ENCODE data around the gene CNOT6L. TPM values are rescaled to one million over a fixed set of nuclear protein-coding genes. Genes with fewer than 3 reads are reported as not detected.
A peak's percentile ranks its signal among the peaks of the same experiment; 100 is the strongest.

Gene CNOT6L
- total and polyA plus RNA-seq, 5 experiments from 2014 or later: 58.3 to 231 (median 61.5) TPM

GRCh38 chr4:77819843-77820648 lies 878 bp upstream of the CNOT6L start:
- Mint-ChIP-seq H3K27me3 (peaks cover 0 to 3% (median 0%) of the 10 kb centered on the region in 5 donors), H3K36me3 (peaks cover 3 to 21% (median 5%) of the 10 kb centered on the region in 3 donors), H3K9me3 (peaks cover 0 to 6% (median 0%) of the 10 kb centered on the region in 9 donors), H3K4me3 (peak overlapping the region; percentile 83 to 98 (median 97)), H3K27ac (peak overlapping the region; percentile 92 to 100 (median 99)), H3K4me1 (peaks cover 34 to 63% (median 60%) of the 10 kb centered on the region in 4 donors)
- POLR2A ChIA-PET: interaction anchor here (0.6 to 14.8 kb wide), 21 partner anchors 9 to 1829 kb away, joined by 3 to 876 read pairs (median 4); partner anchors contain the start of genes MRPL1 and SDAD1
- ATAC-seq (peak; percentile 68 to 74), DNase-seq (peak; percentile 91 to 98 (median 96))

DNA sequence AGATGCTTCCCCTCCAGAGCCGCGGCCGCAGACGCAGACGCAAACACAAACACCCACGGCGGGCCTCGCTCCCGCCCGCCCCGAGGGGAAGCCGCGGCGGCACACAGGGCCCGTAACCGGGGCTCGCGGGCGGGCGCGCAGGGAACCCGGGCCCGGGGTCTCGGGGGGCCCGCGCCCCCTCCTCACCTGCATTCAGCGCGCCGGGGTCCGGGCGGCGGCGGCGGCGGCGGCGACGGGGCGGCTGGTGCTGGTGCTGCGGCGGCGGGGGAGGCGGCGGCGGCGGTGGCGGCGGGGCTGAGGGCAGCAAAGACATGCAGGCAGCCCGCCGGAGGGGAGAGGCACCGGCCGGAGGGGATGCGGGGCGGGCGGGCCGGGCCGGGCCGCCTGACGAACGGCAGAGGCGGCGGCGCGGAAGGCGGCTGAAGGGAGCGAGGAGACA lies 255 bp upstream of the CNOT6L start:
- Mint-ChIP-seq H3K4me3 (peak overlapping the region; percentile 96 to 100 (median 99)), H3K9me3 (peaks cover 0 to 6% (median 0%) of the 10 kb centered on the region in 9 donors), H3K27ac (peak overlapping the region; percentile 96 to 100 (median 100)), H3K36me3 (peaks cover 3 to 21% (median 5%) of the 10 kb centered on the region in 3 donors), H3K4me1 (peaks cover 34 to 65% (median 62%) of the 10 kb centered on the region in 4 donors), H3K27me3 (peaks cover 0 to 3% (median 0%) of the 10 kb centered on the region in 5 donors)
- ATAC-seq: peak; percentile 46 to 51
- POLR2A ChIA-PET: interaction anchor here (0.6 to 14.8 kb wide), 15 partner anchors 8 to 1829 kb away, joined by 3 to 876 read pairs (median 7); partner anchors contain the start of genes MRPL1 and SDAD1
- peak in 4 of 10 donors; percentile 86 to 92 (median 86) for DNase-seq

DNA sequence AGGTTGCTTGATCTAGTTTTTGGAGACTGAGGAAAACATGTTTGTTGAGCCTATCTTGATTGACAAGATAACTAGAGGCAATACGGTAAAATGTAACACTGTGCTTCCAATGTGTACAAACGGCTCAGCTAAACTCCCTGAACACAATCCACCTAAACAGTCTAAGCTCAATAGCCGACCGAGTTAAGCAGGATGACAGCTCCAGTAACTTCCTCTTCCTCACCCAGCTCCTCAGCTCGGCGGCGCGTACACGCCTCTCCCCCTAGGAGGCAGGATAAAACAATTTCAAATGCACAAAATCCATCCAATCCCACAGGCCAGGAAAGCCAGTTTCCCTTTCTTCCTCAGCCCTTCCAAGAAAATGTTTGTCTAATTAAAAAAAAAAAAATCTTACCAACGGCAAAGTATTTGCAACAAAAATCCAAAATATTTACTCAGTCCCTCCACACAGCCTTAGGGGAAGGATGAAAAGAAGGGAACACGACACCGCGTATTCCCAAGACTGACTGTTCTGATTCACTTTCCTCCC lies 1.0 kb downstream of the CNOT6L start:
- H3K4me1 Mint-ChIP-seq: peaks cover 42 to 76% (median 71%) of the 10 kb centered on the region in 4 donors
- H3K27ac Mint-ChIP-seq: peak overlapping the region; percentile 95 to 99 (median 98)
- DNase-seq: peak; percentile 20 to 65 (median 43)
- peaks cover 0 to 6% (median 0%) of the 10 kb centered on the region in 9 donors for H3K9me3 Mint-ChIP-seq
- H3K4me3 Mint-ChIP-seq: peak overlapping the region; percentile 92 to 99 (median 98)
- H3K36me3 Mint-ChIP-seq: peaks cover 5 to 21% (median 5%) of the 10 kb centered on the region in 3 donors
- no peak for ATAC-seq
- H3K27me3 Mint-ChIP-seq: peaks cover 0 to 3% (median 0%) of the 10 kb centered on the region in 5 donors
- POLR2A ChIA-PET: interaction anchor here (0.6 to 14.8 kb wide), 9 partner anchors 9 to 668 kb away, joined by 3 to 876 read pairs (median 5); partner anchors contain the start of gene MRPL1

DNA sequence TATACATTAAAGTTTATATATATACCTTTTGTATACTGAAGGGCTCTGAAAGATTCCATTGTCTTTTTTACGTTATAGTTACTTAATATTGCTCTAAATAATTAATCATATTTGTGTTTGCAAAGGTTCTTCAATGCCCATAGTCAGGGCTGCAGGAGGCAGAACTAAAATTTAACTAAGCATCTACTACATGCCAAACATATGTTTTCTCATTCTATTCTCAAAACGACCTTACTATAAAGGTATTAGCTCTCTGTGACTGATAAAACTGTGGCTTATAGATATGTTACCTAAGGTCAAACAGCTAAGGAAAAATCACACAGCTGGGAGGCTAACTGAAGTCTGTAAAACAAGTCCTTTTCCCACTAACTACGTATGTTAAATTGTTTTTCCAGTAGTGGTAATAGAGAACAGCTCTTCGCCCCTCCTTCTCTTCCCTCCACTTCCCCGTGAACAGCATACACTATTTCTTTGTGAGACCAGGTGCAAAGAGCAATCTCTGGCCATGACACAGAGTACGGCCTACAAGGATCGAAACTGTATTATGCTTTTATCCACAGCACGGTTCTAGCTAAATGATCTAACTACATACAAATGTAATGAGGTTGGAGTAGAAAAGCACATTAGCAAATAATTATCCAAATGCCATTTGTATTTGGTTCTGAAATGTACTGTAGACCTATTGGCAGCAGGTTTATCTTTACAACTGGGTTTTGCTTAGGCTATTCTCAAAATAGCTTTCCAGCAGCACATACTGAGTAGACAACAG lies 1.7 kb downstream of the CNOT6L start:
- peak overlapping the region; percentile 92 to 99 (median 98) for H3K4me3 Mint-ChIP-seq
- H3K4me1 Mint-ChIP-seq: peaks cover 42 to 82% (median 71%) of the 10 kb centered on the region in 4 donors
- peaks cover 0 to 6% (median 0%) of the 10 kb centered on the region in 9 donors for H3K9me3 Mint-ChIP-seq
- H3K27me3 Mint-ChIP-seq: peaks cover 0 to 3% (median 0%) of the 10 kb centered on the region in 5 donors
- DNase-seq (peak in 1 of 10 donors; percentile 28), ATAC-seq (no peak)
- peaks cover 5 to 21% (median 8%) of the 10 kb centered on the region in 3 donors for H3K36me3 Mint-ChIP-seq
- POLR2A ChIA-PET: interaction anchor here (0.6 to 14.8 kb wide), 7 partner anchors 12 to 96 kb away, joined by 3 to 876 read pairs (median 5); partner anchors contain the start of gene MRPL1
- H3K27ac Mint-ChIP-seq: peak overlapping the region; percentile 95 to 99 (median 98)

- Mint-ChIP-seq H3K27ac (peak overlapping the region in 7 of 10 donors; percentile 15 to 96 (median 58)), H3K4me1 (peaks cover 42 to 78% (median 70%) of the 10 kb centered on the region in 4 donors), H3K27me3 (peaks cover 0 to 3% (median 0%) of the 10 kb centered on the region in 5 donors), H3K36me3 (peaks cover 5 to 27% (median 13%) of the 10 kb centered on the region in 3 donors), H3K9me3 (peaks cover 0 to 6% (median 0%) of the 10 kb centered on the region in 9 donors), H3K4me3 (peak overlapping the region; percentile 41 to 98 (median 68))
- ATAC-seq (no peak), DNase-seq (no peak)
- POLR2A ChIA-PET: interaction anchor here (1.2 to 14.8 kb wide), 2 partner anchors 11 to 42 kb away, joined by 3 to 876 read pairs; partner anchors contain the start of gene MRPL1
Measured at GRCh38 chr4:77816546-77816945, 2.6 kb downstream of the CNOT6L start.

DNA sequence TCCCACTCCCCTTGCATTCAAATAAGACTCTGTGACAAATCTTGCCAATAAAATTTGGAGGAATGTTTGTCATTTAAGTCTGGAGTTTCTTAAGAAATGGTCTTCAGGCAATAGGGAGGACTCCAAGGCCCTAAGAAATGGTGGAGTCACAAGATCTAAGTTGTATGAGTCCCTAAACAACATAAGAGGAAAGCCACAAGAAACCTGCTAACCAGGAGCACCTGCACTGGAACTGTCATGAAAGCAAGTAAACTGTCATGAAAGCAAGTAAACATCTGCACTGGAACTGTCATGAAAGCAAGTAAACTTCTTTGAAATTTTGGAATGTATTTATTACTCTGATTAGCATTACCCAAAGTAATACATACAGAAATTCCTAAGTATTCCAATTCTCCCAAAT lies 3.5 kb downstream of the CNOT6L start:
- no peak for ATAC-seq

DNA sequence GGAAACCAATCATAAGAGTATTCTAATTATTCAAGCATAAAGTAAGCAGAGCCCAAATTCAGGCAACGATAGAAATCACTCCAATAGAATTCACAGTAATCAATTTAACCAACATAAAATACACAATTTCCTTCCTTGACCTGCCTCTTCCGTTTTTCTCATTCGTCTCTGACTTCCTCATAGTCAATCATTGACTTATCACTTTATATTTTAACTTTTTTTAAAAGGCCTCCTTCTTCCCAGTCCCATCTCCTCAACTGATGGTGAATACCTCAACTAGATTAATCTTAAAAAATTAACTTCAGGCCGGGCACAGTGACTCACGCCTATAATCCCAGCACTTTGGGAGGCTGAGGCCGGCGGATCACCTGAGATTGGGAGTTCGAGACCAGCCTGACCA lies 13.3 kb downstream of the CNOT6L start:
- Mint-ChIP-seq H3K9me3 (no peaks in the 10 kb centered on the region), H3K4me3 (peak overlapping the region; percentile 33 to 81 (median 52)), H3K27me3 (no peaks in the 10 kb centered on the region), H3K4me1 (peaks cover 32 to 93% (median 80%) of the 10 kb centered on the region in 4 donors), H3K27ac (peak overlapping the region in 8 of 10 donors; percentile 38 to 87 (median 80)), H3K36me3 (peaks cover 0 to 38% (median 4%) of the 10 kb centered on the region in 3 donors)
- ATAC-seq: no peak
- no peak for DNase-seq
- POLR2A ChIA-PET: interaction anchor here (1.2 kb wide), 1 partner anchor 11 kb away, joined by 3 read pairs; no protein-coding TSS in a partner anchor

More for the DNA sequence above, 3.5 kb downstream of the CNOT6L start:
- Mint-ChIP-seq H3K4me1 (peaks cover 42 to 78% (median 72%) of the 10 kb centered on the region in 4 donors), H3K36me3 (peaks cover 5 to 36% (median 18%) of the 10 kb centered on the region in 3 donors), H3K4me3 (peak overlapping the region; percentile 58 to 79 (median 69)), H3K27ac (peak overlapping the region in 9 of 10 donors; percentile 36 to 87 (median 67)), H3K27me3 (peaks cover 0 to 3% (median 0%) of the 10 kb centered on the region in 5 donors), H3K9me3 (peaks cover 0 to 6% (median 0%) of the 10 kb centered on the region in 9 donors)
- DNase-seq: no peak
- POLR2A ChIA-PET: interaction anchor here (14.8 kb wide), 1 partner anchor 43 kb away, joined by 876 read pairs; the partner anchor contains the start of gene MRPL1

DNA sequence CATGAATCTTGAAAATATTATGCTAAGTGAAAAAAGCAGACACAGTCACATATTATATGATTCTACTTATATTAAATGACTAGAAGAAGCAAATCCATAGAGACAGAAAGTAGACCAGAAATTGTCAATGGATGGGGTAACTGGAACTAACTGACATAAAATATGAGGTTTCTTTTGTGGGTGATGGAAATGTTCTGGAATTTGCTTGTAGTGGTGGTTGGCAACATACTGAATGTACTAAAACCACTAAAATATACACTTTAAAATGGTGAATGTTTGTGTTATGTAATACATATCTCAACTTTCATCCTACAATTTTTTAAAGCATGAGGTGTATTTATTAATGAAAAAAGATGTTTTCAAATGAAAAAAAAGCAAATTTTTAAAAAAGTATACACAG lies 14.7 kb downstream of the CNOT6L start:
- ATAC-seq (peak in 1 of 2 donors; percentile 3), DNase-seq (no peak)
- Mint-ChIP-seq H3K27me3 (no peaks in the 10 kb centered on the region), H3K9me3 (no peaks in the 10 kb centered on the region), H3K27ac (peak overlapping the region in 8 of 10 donors; percentile 29 to 87 (median 72)), H3K4me1 (peaks cover 32 to 96% (median 79%) of the 10 kb centered on the region in 4 donors), H3K4me3 (peak overlapping the region in 7 of 10 donors; percentile 7 to 67 (median 39)), H3K36me3 (peaks cover 0 to 33% (median 0%) of the 10 kb centered on the region in 3 donors)
- POLR2A ChIA-PET: interaction anchor here (1.0 to 1.2 kb wide), 2 partner anchors 13 to 19 kb away, joined by 3 read pairs; no protein-coding TSS in a partner anchor

DNA sequence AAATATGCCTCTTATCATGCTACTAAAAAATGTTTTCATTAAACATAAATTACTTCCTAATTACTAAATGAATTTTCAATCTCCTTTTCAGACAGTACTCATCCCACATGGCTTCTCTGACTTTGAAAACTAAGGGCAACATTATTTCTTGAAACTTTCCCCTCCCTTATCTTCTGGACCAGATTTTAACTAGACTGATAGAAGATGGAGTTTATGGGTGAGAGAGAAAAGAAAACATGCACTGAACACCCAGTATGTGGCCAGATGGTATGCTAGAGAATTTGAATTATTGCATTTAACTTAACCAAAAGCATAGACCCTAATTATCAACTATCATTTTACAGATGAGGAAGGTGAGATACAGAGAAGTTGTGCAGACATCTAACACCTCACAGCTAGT lies 16.8 kb downstream of the CNOT6L start:
- Mint-ChIP-seq H3K4me3 (peak overlapping the region in 9 of 10 donors; percentile 19 to 65 (median 40)), H3K27ac (peak overlapping the region in 7 of 10 donors; percentile 18 to 97 (median 48)), H3K27me3 (no peaks in the 10 kb centered on the region), H3K4me1 (peaks cover 36 to 97% (median 81%) of the 10 kb centered on the region in 4 donors), H3K36me3 (peaks cover 0 to 34% (median 3%) of the 10 kb centered on the region in 3 donors), H3K9me3 (no peaks in the 10 kb centered on the region)
- ATAC-seq: no peak
- DNase-seq: no peak
- POLR2A ChIA-PET: no interaction called here

DNA sequence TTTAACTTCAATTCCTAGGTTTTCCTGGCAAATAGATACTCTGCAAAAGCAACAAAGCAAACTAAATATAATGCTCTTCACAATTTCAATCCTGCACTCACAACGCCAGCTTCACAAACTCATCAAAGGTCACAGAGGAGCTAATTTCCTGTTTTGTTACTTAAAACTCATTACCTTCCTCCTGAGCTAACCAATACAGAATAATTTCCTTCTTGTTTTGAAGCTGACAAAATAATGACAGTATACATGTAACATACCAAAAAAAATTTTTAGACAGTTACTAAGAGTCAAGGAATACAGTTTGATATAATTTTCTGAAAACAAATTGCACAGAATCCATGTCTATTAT lies 17.9 kb downstream of the CNOT6L start:
- Mint-ChIP-seq H3K27me3 (no peaks in the 10 kb centered on the region), H3K9me3 (peaks cover 0 to 3% (median 0%) of the 10 kb centered on the region in 9 donors), H3K4me1 (peaks cover 38 to 97% (median 80%) of the 10 kb centered on the region in 4 donors), H3K36me3 (peaks cover 3 to 34% (median 11%) of the 10 kb centered on the region in 3 donors), H3K4me3 (peak overlapping the region; percentile 57 to 86 (median 74)), H3K27ac (peak overlapping the region; percentile 45 to 97 (median 72))
- ATAC-seq: peak; percentile 61 to 69
- POLR2A ChIA-PET: interaction anchor here (0.9 to 2.3 kb wide), 8 partner anchors 9 to 61 kb away, joined by 3 to 23 read pairs (median 6); partner anchors contain the start of genes CNOT6L and MRPL1
- peak in 2 of 10 donors; percentile 47 to 51 for DNase-seq
